SK-N-SH (cell line): ENCODE data around the gene TCAF1.

Experiments used
- CHD2 ChIP-seq: fragments of 150-350 bp; IDR thresholded peaks from 2 replicates; pipeline ENCODE4 v1.6.1; 2018; ENCODE audit warnings: low read length; ENCODE audit not compliant: partially characterized antibody
- CTCF ChIP-seq: fragments of 200-600 bp; sonication (generic); IDR thresholded peaks from 2 replicates; pipeline ENCODE4 v1.6.1; 2017; ENCODE audit warnings: antibody characterized with exemption, mild to moderate bottlenecking, moderate library complexity
- EP300 ChIP-seq, 2 experiments: IDR thresholded peaks; 2 replicates each; pipeline versions ENCODE4 v1.4.0 to v1.6.1; 2012; ENCODE audit warnings: borderline replicate concordance in 1 of 2, low read depth in 1 of 2, low read length in 1 of 2
- FOXJ3 ChIP-seq: sonication (generic); formaldehyde crosslinking; IDR thresholded peaks from 2 replicates; pipeline ENCODE4 v1.5.1; 2020; ENCODE audit warnings: mild to moderate bottlenecking, missing genetic modification reagents
- JUND ChIP-seq: IDR thresholded peaks from 2 replicates; pipeline ENCODE4 v1.4.0; 2012
- MAX ChIP-seq: IDR thresholded peaks from 2 replicates; pipeline ENCODE4 v1.4.0; 2012; ENCODE audit warnings: low read depth
- NRF1 ChIP-seq: IDR thresholded peaks from 2 replicates; pipeline ENCODE4 v1.6.1; 2012; ENCODE audit warnings: low read depth, mild to moderate bottlenecking, low read length
- RAD21 ChIP-seq: IDR thresholded peaks from 2 replicates; pipeline ENCODE4 v1.6.1; 2012; ENCODE audit warnings: mild to moderate bottlenecking, low read length
- REST ChIP-seq: IDR thresholded peaks from 2 replicates; pipeline ENCODE4 v1.6.1; 2012; ENCODE audit warnings: mild to moderate bottlenecking, low read depth, low read length, moderate library complexity
- RXRA ChIP-seq: IDR thresholded peaks from 2 replicates; pipeline ENCODE4 v1.4.0; 2012; ENCODE audit warnings: low read depth, mild to moderate bottlenecking, borderline replicate concordance
- SMC3 ChIP-seq: IDR thresholded peaks from 2 replicates; pipeline ENCODE4 v1.6.1; 2012; ENCODE audit warnings: low read depth, low read length, improper control_type of control experiment
- TCF12 ChIP-seq: IDR thresholded peaks from 2 replicates; pipeline ENCODE4 v1.4.0; 2012
- USF1 ChIP-seq: IDR thresholded peaks from 2 replicates; pipeline ENCODE4 v1.4.0; 2012; ENCODE audit warnings: low read depth, borderline replicate concordance
- USF2 ChIP-seq: fragments of 150-350 bp; IDR thresholded peaks from 2 replicates; pipeline ENCODE4 v1.6.1; 2017; ENCODE audit warnings: antibody characterized with exemption, low read length, low read depth, borderline replicate concordance

- no peak for TF ChIP-seq FOXJ3 (CRISPR knock-in tag)
- no peak for TF ChIP-seq EP300 (IDR thresholded peaks at IDR 0.05; ENCODE audit: borderline replicate concordance in 1 of 2, low read depth in 1 of 2, low read length in 1 of 2)
- TF ChIP-seq CTCF: no peak
- TF ChIP-seq NRF1: no peak
- TF ChIP-seq TCF12: no peak
- no peak for TF ChIP-seq MAX
- TF ChIP-seq USF2: no peak
- TF ChIP-seq SMC3: no peak
- TF ChIP-seq RAD21: no peak
- no peak for TF ChIP-seq REST
- TF ChIP-seq USF1: no peak
- TF ChIP-seq CHD2: no peak
- no peak for TF ChIP-seq RXRA
- no peak for TF ChIP-seq JUND
Observed at GRCh38 chr7:143891457-143891856, 10.5 kb downstream of the TCAF1 start.
